ENCODE measurements around the gene PDE8B. TPM values are rescaled to one million over a fixed set of nuclear protein-coding genes. Genes with fewer than 3 reads are reported as not detected.
A peak's percentile ranks its signal among the peaks of the same experiment; 100 is the strongest.

Gene PDE8B
- total RNA-seq, 1 donor from 2014 or later, result 3.6 TPM

GRCh38 chr5:77262697-77263096 lies 52.2 kb downstream of the PDE8B start:
- intact Hi-C loops (cut with DNase I), result no loop called here
- peak; percentile 20 for ATAC-seq
- DNase-seq (ENCODE audit: low spot score), result no peak

DNA sequence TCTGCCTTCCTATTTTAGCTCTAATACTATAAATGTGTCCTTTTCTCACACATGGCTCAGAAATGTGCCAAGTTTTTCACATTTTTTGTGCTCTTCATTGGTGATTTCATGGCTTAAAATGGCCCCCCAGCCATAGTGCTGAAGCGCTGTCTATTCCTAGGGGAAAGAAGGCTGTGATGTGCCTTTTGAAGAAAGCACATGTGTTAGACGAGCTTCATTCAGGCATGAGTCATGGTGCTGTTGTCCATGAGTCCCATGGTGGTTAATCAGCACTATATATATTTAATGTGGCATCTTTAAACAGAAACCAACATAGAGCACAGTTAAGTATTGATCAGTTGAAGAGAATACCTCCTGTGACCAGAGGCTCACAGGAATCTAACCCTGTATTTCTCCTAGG lies 55.8 kb downstream of the PDE8B start:
- ATAC-seq (no peak), DNase-seq (ENCODE audit: low spot score) (no peak)
- intact Hi-C loops (cut with DNase I), result no loop called here

DNA sequence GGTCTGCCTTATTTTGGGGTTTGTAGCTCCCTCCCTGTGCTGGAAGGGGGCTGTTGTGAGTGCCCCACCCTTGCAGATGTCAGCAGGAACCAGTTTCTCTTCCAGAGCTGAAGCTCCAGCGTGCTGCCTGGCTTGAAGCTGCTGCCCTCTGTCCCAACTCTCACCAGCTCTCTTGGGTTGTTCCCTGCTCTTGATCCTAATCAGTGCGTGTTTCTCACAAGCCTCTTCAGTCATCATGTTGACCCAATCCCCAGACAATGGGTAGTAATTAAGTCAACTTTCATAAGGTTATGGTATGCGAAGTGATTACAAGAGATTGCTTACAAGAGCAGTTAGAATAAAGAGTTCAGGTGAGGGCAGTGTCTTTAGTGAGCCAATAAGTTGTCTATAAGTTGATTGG lies 57.0 kb downstream of the PDE8B start:
- ATAC-seq, result no peak
- intact Hi-C loops (cut with DNase I), result no loop called here

GRCh38 chr5:77272206-77272605 lies 61.7 kb downstream of the PDE8B start:
- ATAC-seq (peak; percentile 36), DNase-seq (ENCODE audit: low spot score) (no peak)
- intact Hi-C loops (cut with DNase I), result no loop called here

More for the DNA sequence above, 57.0 kb downstream of the PDE8B start:
- DNase-seq (ENCODE audit: low spot score), result no peak

DNA sequence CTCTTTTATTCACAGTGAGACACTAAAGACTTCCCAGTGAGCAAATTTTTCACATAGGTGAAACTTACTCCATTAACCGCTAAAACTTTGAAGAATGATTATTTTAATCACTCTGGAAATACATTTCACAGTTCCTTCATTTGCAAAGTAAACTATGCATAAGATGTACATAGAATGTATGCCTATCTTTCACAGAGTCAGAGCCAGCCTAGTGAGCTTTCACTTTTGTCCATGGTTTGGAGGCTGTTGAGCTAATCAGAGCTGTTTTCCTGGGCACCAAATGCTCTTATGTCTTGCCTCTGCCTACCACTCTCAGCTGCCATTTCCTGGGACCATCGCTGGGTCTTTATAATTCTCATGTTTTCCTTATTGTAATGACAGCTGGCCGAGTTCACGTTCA lies 67.3 kb downstream of the PDE8B start:
- DNase-seq (ENCODE audit: low spot score) (no peak), ATAC-seq (no peak)
- intact Hi-C loops (cut with DNase I), result no loop called here

DNA sequence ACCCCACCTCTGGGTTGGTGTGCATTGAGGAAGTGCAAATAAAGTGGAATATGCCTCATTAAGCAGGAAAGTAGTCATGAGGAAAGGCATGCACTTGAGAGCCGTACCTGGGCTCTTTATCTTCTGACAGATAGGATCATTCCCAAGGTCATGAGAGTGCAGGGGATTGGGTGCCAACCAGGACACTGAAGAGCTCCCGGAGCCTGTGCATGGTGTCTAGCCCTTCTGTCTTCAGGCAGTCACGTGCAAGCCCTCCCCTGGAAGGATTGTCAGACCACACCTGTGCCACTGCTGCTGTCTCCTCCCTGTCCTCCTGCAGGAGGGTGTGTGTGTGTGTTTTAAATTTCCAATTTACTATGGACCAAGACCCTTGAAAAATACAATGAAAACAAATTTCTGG lies 69.6 kb downstream of the PDE8B start:
- no peak for DNase-seq (ENCODE audit: low spot score)
- ATAC-seq, result no peak
- intact Hi-C loops (cut with DNase I), result no loop called here

DNA sequence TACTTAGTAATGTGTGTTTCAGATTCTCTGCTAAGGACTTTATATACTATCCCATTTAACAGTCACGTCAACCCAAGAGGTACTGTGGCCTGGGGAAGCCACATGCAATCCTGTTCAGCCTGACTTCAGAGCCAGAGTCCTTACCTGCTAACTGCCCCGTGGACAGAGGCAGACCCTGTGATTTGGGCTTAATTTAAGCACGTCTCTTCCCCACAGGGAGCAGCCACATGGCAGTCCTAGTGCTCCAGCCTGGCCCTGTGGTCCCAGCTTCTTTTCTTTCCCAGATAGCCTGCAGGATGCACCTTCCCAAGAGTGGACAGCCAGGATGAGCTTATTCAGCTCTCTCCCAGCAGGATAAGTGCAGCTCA lies 71.5 kb downstream of the PDE8B start:
- ATAC-seq (no peak), DNase-seq (ENCODE audit: low spot score) (no peak)
- intact Hi-C loops (cut with DNase I), result no loop called here

GRCh38 chr5:77282337-77283027 lies 72.0 kb downstream of the PDE8B start:
- ATAC-seq, result no peak
- intact Hi-C loops (cut with DNase I), result no loop called here
- no peak for DNase-seq (ENCODE audit: low spot score)

DNA sequence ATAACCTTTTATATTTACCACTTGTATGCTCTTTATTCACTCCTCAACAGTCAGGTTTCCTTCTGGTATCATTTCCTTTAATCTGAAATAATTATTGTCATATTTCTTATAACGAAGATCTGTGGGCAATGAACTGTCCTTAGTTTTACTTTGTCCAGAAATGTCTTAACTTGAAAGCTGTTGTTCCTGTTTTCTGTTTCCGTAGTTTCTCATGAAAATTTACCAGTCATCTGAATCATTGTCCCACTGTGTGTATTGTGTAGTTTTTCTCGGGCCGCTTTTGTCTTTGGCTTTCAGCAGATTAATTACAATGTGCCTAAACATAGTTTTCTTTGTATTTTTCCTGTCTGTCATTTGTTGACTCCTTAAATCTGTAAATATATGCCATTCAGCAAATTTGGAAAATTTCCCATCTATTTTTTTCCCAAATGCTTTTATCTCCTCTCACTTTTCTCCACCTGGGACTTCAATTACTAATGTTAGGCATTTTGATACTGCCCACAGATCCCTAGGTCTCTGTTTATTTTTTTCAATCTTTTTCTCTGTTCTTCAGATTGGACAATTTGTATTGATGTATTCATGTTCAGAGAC lies 74.9 kb downstream of the PDE8B start:
- no peak for ATAC-seq
- DNase-seq (ENCODE audit: low spot score), result no peak
- intact Hi-C loops (cut with DNase I), result no loop called here

DNA sequence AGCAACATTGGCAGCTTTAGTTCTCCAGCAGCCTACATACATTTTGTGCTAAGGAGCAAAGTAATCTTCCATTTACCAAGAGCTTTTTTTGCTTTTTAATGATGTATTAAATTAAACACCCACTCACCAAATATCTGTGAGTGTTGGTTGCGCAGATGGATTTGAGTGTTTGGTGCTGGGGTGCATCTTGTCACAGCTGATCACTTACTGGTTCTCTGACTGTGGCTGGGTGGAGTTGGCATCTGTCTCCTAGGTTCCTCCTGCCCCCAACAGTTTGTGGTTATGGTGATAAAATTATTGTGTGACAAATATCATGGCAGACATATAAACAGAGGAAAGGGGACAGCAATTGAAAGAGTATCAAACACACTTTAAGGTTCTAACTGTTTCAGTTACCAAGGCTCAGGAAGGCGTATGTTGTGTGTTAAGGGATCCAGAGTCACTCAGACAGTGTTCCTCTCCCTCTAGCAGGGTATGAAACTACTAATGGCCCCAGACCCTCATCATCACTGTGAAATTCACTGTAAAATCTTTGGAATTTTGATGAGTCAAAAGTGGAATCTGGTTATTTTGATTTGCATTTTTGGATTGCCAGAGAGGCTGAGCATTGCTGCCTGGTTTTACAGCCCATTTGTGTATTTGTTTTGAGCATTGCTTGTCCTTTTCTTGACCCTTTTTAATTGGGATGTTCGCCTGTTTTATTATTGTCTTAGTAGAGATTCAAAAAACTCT lies 81.7 kb downstream of the PDE8B start:
- intact Hi-C loops (cut with DNase I), result no loop called here
- DNase-seq (ENCODE audit: low spot score) (no peak), ATAC-seq (no peak)

DNA sequence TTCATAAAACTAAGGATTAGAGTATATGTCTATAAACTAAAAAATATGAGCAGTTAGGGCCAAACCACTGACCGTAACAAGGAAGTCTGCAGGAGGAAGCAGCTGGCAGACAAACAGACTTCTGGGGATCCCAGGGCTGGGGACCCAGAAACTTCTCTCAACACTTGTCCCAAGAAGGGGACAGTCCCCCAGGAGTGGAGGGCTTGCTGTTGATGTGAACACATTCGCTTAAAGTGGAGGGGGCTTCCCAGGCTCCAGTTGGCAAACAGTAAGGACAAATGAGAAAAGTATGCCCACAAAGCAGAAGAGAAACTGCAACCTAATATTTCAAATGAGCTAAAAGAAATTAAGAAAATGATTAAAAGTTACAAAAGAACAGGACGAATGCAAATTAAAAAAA lies 83.7 kb downstream of the PDE8B start:
- DNase-seq (ENCODE audit: low spot score) (no peak), ATAC-seq (no peak)
- intact Hi-C loops (cut with DNase I), result no loop called here

DNA sequence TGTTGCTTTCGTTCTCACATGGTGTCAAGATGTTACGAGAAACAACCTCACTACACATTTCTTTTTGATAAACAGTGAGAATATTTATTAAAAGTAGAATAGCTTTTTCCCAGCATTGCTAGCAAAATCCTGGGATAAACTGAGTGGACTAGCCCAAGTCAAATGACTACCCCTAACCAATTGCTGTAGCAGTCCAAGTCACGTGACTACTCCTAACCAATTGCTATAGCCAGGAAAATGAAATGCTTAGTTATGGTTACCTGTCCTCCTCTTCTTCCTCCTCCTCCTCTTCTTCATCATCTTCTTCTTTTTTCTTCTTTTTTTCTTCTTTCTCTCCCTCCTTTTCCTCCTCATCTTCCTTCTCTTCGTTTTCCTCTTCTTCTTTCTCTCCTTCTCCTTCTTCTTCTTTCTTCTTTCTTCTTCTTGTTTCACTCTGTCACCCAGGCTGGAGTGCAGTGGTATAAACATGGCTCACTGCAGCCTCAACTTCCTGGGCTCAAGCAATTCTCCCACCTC lies 85.4 kb downstream of the PDE8B start:
- DNase-seq (ENCODE audit: low spot score) (no peak), ATAC-seq (no peak)
- intact Hi-C loops (cut with DNase I), result no loop called here

- DNase-seq (ENCODE audit: low spot score) (no peak), ATAC-seq (no peak)
- intact Hi-C loops (cut with DNase I), result no loop called here
Measured at GRCh38 chr5:77298146-77298545, 87.7 kb downstream of the PDE8B start.

GRCh38 chr5:77300451-77300850 lies 90.0 kb downstream of the PDE8B start:
- ATAC-seq (no peak), DNase-seq (ENCODE audit: low spot score) (no peak)
- intact Hi-C loops (cut with DNase I), result no loop called here

DNA sequence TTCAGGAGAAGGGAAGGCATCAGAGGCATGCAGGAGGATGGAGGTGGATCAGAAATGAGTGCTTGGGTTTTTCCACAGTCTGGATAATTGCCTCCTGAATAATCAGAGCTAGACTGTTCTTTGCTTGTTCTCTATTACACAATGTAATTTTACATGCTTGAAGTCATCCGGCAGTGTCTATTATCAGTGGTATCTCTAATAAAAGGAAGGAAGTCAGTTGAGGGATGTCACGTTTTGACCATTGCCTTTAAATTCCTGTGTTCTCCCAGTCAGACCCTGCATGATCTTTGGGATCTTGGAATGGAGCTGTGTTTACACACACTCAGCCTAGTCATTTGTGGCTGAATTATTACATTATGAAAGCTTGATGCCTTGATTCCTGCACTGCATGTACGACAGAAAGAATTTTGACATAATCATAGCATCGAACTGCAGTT lies 91.0 kb downstream of the PDE8B start:
- intact Hi-C loops (cut with DNase I), result no loop called here
- no peak for ATAC-seq
- no peak for DNase-seq (ENCODE audit: low spot score)

- no peak for DNase-seq (ENCODE audit: low spot score)
- intact Hi-C loops (cut with DNase I), result no loop called here
- no peak for ATAC-seq
Measured at GRCh38 chr5:77302247-77302646, 91.8 kb downstream of the PDE8B start.

DNA sequence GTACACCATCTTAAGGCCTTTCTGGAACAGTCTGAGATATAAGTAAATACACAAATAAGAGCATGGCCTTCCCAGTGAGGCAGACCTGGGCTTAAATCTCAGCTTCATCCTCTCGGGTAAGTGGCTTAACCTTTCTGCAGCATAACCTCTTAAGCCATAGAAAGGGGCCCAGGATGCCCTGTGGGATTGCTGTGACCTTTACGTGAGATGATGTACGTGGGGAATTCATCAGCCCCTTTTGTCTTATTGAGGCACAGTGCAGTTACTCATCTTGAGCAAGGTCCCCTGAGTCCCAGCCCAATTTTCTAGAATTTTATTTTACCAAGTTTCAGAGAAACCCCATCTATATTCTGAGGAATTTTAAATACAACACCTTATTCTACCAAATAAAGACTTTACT lies 92.2 kb downstream of the PDE8B start:
- ATAC-seq (no peak), DNase-seq (ENCODE audit: low spot score) (no peak)
- intact Hi-C loops (cut with DNase I), result no loop called here

DNA sequence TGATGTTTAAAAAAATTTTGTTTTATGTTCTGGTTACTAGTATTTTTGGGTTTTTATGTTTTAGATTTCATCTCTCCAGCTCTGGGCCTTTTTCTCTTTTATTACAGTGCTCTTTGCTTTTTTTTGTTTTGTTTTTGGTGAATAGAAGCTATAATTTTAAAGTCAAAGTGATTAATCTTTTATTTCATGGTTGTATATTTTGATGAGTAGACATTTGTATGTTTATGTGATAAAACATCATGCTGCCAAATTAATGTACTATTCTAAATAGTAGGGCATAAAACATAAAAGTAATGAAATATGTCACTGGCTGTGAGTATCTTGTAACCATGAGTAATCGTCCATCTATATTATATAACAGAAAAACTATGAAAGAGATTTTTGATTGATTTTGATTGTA lies 93.9 kb downstream of the PDE8B start:
- DNase-seq (ENCODE audit: low spot score) (no peak), ATAC-seq (no peak)
- intact Hi-C loops (cut with DNase I), result no loop called here

DNA sequence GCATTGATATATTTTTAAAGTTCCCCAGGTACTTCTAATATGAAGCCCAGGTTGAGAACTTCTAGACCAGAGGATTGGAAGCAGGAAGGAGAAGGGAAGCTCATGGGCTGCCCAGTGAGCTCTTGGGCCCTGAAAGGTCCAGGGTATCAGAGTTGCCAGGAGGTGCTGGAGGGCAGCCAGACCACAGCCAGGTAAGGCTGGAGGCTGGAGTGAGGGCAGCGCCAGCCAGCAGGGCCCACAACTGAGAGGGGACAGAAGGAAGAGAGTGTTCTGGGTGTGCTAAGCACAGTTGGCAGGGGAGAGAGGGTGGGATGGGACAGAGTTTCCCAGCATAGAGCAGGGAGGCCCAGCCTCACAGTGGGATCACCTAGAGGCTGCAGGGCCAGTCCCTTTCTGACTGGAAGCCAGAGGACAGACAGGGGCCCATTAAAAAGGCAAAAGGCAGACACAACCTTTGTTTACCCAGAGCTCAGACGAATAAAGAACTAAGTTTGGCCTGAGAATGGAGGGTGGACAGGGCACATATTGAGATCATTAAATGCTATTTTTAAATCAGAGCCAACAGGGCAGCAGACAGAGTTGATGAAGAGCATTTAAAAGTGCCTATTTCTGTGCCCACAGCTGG lies 94.9 kb downstream of the PDE8B start:
- intact Hi-C loops (cut with DNase I), result no loop called here
- DNase-seq (ENCODE audit: low spot score) (no peak), ATAC-seq (no peak)

DNA sequence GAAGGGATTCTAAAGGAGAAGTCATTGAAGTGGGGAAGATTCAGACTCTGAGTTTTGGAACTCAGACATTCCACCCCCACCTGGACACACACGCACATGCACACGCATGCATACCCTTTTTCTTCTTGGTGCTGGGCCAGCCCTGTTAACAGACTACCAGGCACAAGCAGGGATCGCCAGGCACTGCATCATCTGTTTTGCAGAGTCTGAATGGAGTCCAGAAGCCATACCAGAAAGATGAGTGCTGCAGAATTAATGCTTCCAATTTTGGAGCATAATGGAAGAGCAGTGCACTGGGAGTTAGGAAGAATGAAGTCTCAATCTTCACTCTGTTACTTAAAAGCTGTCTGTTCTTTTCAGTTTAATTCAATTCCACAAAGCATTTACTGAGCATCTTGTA lies 95.5 kb downstream of the PDE8B start:
- intact Hi-C loops (cut with DNase I), result no loop called here

More for the DNA sequence above, 95.5 kb downstream of the PDE8B start:
- no peak for ATAC-seq
- DNase-seq (ENCODE audit: low spot score), result no peak
